CD4-positive, alpha-beta T cell (primary cell): ENCODE measurements around the gene CIDEB. TPM values are rescaled to one million over a fixed set of nuclear protein-coding genes. Genes with fewer than 3 reads are reported as not detected.

Experiments
- ATAC-seq: fragments of 200-7000 bp; cut with Tn5 transposase; one replicate; pipeline ENCODE4 v1.10.0; 2022; ENCODE audit warnings: mild to moderate bottlenecking; ENCODE audit not compliant: poor library complexity
- CTCF ChIA-PET: fragments of 350-600 bp; sonication (Branson Sonifier 250); formaldehyde crosslinking; loops from one replicate; lab custom pipeline; 2021; ENCODE audit warnings: antibody characterized with exemption, inconsistent platforms; lab: Charles Lee
- POLR2A ChIA-PET: fragments of 350-600 bp; sonication (Branson Sonifier 250); formaldehyde crosslinking; loops from one replicate; lab custom pipeline; 2021; ENCODE audit warnings: antibody characterized with exemption, inconsistent platforms; lab: Charles Lee
- DNase-seq, 14 experiments: peaks; one replicate each; pipeline ENCODE4 v3.0.0-alpha.2; 2013 to 2020; ENCODE audit warnings: mixed read lengths in 2 of 14
- H3K27ac ChIP-seq, 2 donors: one replicate each; pipeline versions ENCODE4 v1.5.1 to v1.7.0; 2013; ENCODE audit warnings: low read length in 2 of 2, low read depth in 1 of 2, mild to moderate bottlenecking in 1 of 2
- H3K27me3 ChIP-seq, 2 experiments: 1 replicate in 1 of 2; 2 replicates in 1 of 2; pipeline versions ENCODE4 v1.6.1 to v1.7.0; 2013; ENCODE audit warnings: low read length in 2 of 2, control low read depth in 1 of 2, mild to moderate bottlenecking in 1 of 2, moderate library complexity in 1 of 2; ENCODE audit not compliant: insufficient read depth in 2 of 2, control insufficient read depth in 1 of 2
- H3K36me3 ChIP-seq: one replicate; pipeline ENCODE4 v1.6.1; 2013; ENCODE audit warnings: low read length, control low read depth; ENCODE audit not compliant: insufficient read depth
- H3K4me1 ChIP-seq: one replicate; pipeline ENCODE4 v1.6.1; 2013; ENCODE audit warnings: low read length, control low read depth; ENCODE audit not compliant: insufficient read depth
- H3K4me3 ChIP-seq: one replicate; pipeline ENCODE4 v1.5.1; 2013; ENCODE audit warnings: mild to moderate bottlenecking, low read length, moderate library complexity
- H3K9me3 ChIP-seq, 2 experiments: 1 replicate in 1 of 2; 2 replicates in 1 of 2; pipeline versions ENCODE4 v1.6.1 to v1.7.0; 2013; ENCODE audit warnings: low read length in 2 of 2, mild to moderate bottlenecking in 2 of 2, control low read depth in 1 of 2, moderate library complexity in 1 of 2; ENCODE audit not compliant: control insufficient read depth in 1 of 2, insufficient read depth in 1 of 2
- H3K27ac Mint-ChIP-seq: one replicate; pipeline ENCODE4 v1.8.0; 2020; ENCODE audit warnings: mixed read lengths
- H3K27me3 Mint-ChIP-seq: one replicate; pipeline ENCODE4 v1.8.0; 2021; ENCODE audit warnings: mixed read lengths
- H3K36me3 Mint-ChIP-seq: one replicate; pipeline ENCODE4 v1.8.0; 2021; ENCODE audit warnings: low read depth, mixed read lengths
- H3K4me1 Mint-ChIP-seq: one replicate; pipeline ENCODE4 v1.8.0; 2021; ENCODE audit warnings: low read depth, mixed read lengths
- H3K4me3 Mint-ChIP-seq: one replicate; pipeline ENCODE4 v1.8.0; 2020; ENCODE audit warnings: mild to moderate bottlenecking, mixed read lengths
- H3K9me3 Mint-ChIP-seq: one replicate; pipeline ENCODE4 v1.8.0; 2020; ENCODE audit warnings: mixed read lengths
- CTCF ChIP-seq: fragments of 200-600 bp; IDR thresholded peaks from one replicate; pipeline ENCODE4 v1.8.0; 2022; ENCODE audit warnings: antibody characterized with exemption, mild to moderate bottlenecking
- intact Hi-C, 2 experiments: fragments of 100-400 bp; cut with DNase I in 1 of 2; cut with micrococcal nuclease in 1 of 2; formaldehyde crosslinking; loops; one replicate each; pipeline versions ENCODE4 v1.15.1 to v1.9.0; 2023 to 2025; cut with DNase I, micrococcal nuclease
- total RNA-seq, 174 experiments: library from RNA in 2 of 174; stranded (reverse) in 2 of 174; gene quantifications; one replicate each; pipeline ENCODE4 v1.2.3 and lab custom pipeline; 2021 to 2026

The CIDEB gene
- total RNA-seq, 2 experiments from 2014 or later = 7.4 to 9.2 TPM

- H3K9me3 Mint-ChIP-seq = no peaks in the 10 kb centered on the region
- Histone ChIP-seq H3K27ac (no peak overlapping the region), H3K9me3 (no peaks in the 10 kb centered on the region), H3K36me3 (peaks cover 29% of the 10 kb centered on the region), H3K27me3 (no peaks in the 10 kb centered on the region), H3K4me3 (no peak overlapping the region), H3K4me1 (no peaks in the 10 kb centered on the region)
- no peak for TF ChIP-seq CTCF
- no peaks in the 10 kb centered on the region for H3K27me3 Mint-ChIP-seq
- DNase-seq = no peak
- ChIA-PET POLR2A (no interaction called here), CTCF (no interaction called here)
- H3K36me3 Mint-ChIP-seq = peaks cover 47% of the 10 kb centered on the region
- ATAC-seq = no peak
- no peak overlapping the region for H3K4me3 Mint-ChIP-seq
- intact Hi-C loops = no loop called here
- no peak overlapping the region for H3K27ac Mint-ChIP-seq
- H3K4me1 Mint-ChIP-seq = no peaks in the 10 kb centered on the region
Measured at GRCh38 chr14:24256960-24257359, 50.8 kb downstream of the CIDEB start.

GRCh38 chr14:24255931-24256711 is 51.7 kb downstream of the CIDEB start:
- Histone ChIP-seq H3K27me3 (no peaks in the 10 kb centered on the region), H3K27ac (no peak overlapping the region), H3K36me3 (peaks cover 32% of the 10 kb centered on the region), H3K4me3 (no peak overlapping the region), H3K9me3 (no peaks in the 10 kb centered on the region), H3K4me1 (no peaks in the 10 kb centered on the region)
- Mint-ChIP-seq H3K4me1 (no peaks in the 10 kb centered on the region), H3K36me3 (peaks cover 44% of the 10 kb centered on the region), H3K27me3 (no peaks in the 10 kb centered on the region), H3K27ac (no peak overlapping the region), H3K4me3 (no peak overlapping the region), H3K9me3 (no peaks in the 10 kb centered on the region)
- intact Hi-C loops = no loop called here
- POLR2A ChIA-PET = interaction anchor here (0.9 kb wide), 1 partner anchor 14 kb away, joined by 5 read pairs; the partner anchor contains the start of gene TINF2
- ATAC-seq = no peak
- CTCF ChIA-PET = no interaction called here
- no peak for DNase-seq
- no peak for TF ChIP-seq CTCF

DNA sequence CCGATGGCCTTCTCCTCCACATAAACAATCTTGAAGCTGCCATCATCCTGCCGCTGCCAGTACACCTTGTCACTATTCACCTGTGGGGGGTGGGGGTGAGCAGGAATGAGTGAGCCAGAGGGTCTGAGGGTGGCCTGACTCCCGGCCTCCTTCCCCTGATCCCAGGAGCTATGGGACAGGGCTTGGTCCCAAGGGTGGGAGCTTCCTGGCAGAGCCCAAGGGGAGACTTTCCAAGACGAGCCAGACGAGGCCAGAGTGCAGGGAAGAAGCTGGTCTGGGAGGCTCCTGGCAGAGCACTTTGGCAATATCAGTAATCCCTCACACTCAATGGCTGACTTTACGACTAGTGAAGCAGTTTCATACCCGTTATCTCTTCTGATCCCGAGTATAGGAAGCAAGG is 52.3 kb downstream of the CIDEB start:
- no peak for DNase-seq
- peaks cover 1% of the 10 kb centered on the region for H3K4me1 Mint-ChIP-seq
- H3K36me3 ChIP-seq = peaks cover 29% of the 10 kb centered on the region
- no peaks in the 10 kb centered on the region for H3K4me1 ChIP-seq
- ChIA-PET CTCF (no interaction called here), POLR2A (interaction anchor here (0.9 kb wide), 1 partner anchor 13 kb away, joined by 5 read pairs; the partner anchor contains the start of gene TINF2)
- H3K4me3 ChIP-seq = no peak overlapping the region
- H3K27ac ChIP-seq = no peak overlapping the region
- no peak overlapping the region for H3K27ac Mint-ChIP-seq
- no peaks in the 10 kb centered on the region for H3K27me3 ChIP-seq
- H3K27me3 Mint-ChIP-seq = no peaks in the 10 kb centered on the region
- H3K4me3 Mint-ChIP-seq = no peak overlapping the region
- H3K9me3 ChIP-seq = no peaks in the 10 kb centered on the region
- intact Hi-C loops = no loop called here
- no peaks in the 10 kb centered on the region for H3K9me3 Mint-ChIP-seq
- no peak for ATAC-seq
- H3K36me3 Mint-ChIP-seq = peaks cover 41% of the 10 kb centered on the region
- no peak for TF ChIP-seq CTCF

Other genes with a start within 250 kb of the CIDEB start
- not detected for gene CPNE6, start 236.4 kb downstream of the CIDEB start, total RNA-seq
- gene PCK2, start 213.7 kb downstream of the CIDEB start, total RNA-seq = 1 to 10 TPM; 5.2 to 7.4 TPM
- gene DCAF11, start 193.2 kb downstream of the CIDEB start, total RNA-seq = 10 to 100 TPM; 74.8 to 75.3 TPM
- 1 to 10 TPM; 1.6 to 1.9 TPM for gene NRL, start 193.0 kb downstream of the CIDEB start, total RNA-seq
- gene FITM1, start 177.3 kb downstream of the CIDEB start, total RNA-seq = 1 to 10 TPM; 1.5 to 1.7 TPM
- 100 to 1,000 TPM; 166 to 171 TPM for gene PSME1, start 171.8 kb downstream of the CIDEB start, total RNA-seq
- 10 to 100 TPM; 11.8 to 13.1 TPM for gene EMC9, start 166.4 kb downstream of the CIDEB start, total RNA-seq
- gene PSME2, start 161.4 kb downstream of the CIDEB start, total RNA-seq = 10 to 100 TPM; 81.7 to 83.2 TPM
- 10 to 100 TPM; 46.0 to 57.8 TPM for gene RNF31, start 160.5 kb downstream of the CIDEB start, total RNA-seq
- 100 to 1,000 TPM; 248 to 262 TPM for gene IRF9, start 146.7 kb downstream of the CIDEB start, total RNA-seq
- 100 to 1,000 TPM; 105 to 107 TPM for gene REC8, start 135.9 kb downstream of the CIDEB start, total RNA-seq
- gene IPO4, start 119.2 kb downstream of the CIDEB start, total RNA-seq = 10 to 100 TPM; 36.6 to 37.9 TPM
- gene TM9SF1, start 112.5 kb downstream of the CIDEB start, total RNA-seq = 10 to 100 TPM; 12.9 to 13.0 TPM
- gene TSSK4, start 102.3 kb downstream of the CIDEB start, total RNA-seq = under 1 TPM; 0.30 to 0.64 TPM
- gene CHMP4A, start 94.5 kb downstream of the CIDEB start, total RNA-seq = 10 to 100 TPM; 73.4 to 80.1 TPM
- 1 to 10 TPM; 3.2 to 3.7 TPM for gene MDP1, start 91.9 kb downstream of the CIDEB start, total RNA-seq
- gene NEDD8, start 75.6 kb downstream of the CIDEB start, total RNA-seq = 10 to 100 TPM; 42.0 to 43.5 TPM
- gene GMPR2, start 75.0 kb downstream of the CIDEB start, total RNA-seq = 10 to 100 TPM; 22.2 to 24.8 TPM
- gene TINF2, start 65.4 kb downstream of the CIDEB start, total RNA-seq = 100 to 1,000 TPM; 110 to 113 TPM
- 1 to 10 TPM; 3.5 to 3.9 TPM for gene TGM1, start 44.8 kb downstream of the CIDEB start, total RNA-seq
- 10 to 100 TPM; 52.3 to 55.2 TPM for gene RABGGTA, start 36.4 kb downstream of the CIDEB start, total RNA-seq
- gene DHRS1, start 8.2 kb downstream of the CIDEB start, total RNA-seq = 10 to 100 TPM; 21.5 to 23.5 TPM
- 10 to 100 TPM; 25.9 to 27.5 TPM for gene NOP9, start 8.1 kb downstream of the CIDEB start, total RNA-seq
- 10 to 100 TPM; 16.4 to 18.2 TPM for gene LTB4R2, start 2.2 kb upstream of the CIDEB start, total RNA-seq
- 10 to 100 TPM; 15.6 to 18.3 TPM for gene LTB4R, start 3.5 kb upstream of the CIDEB start, total RNA-seq
- gene ADCY4, start 27.1 kb upstream of the CIDEB start, total RNA-seq = 1 to 10 TPM; 4.7 to 5.9 TPM
- 10 to 100 TPM; 18.1 to 18.9 TPM for gene RIPK3, start 32.0 kb upstream of the CIDEB start, total RNA-seq
- not detected for gene NFATC4, start 60.2 kb upstream of the CIDEB start, total RNA-seq
- under 1 TPM; 0.08 to 0.25 TPM for gene NYNRIN, start 91.0 kb upstream of the CIDEB start, total RNA-seq
- gene CBLN3, start 121.7 kb upstream of the CIDEB start, total RNA-seq = 1 to 10 TPM; 1.6 to 1.7 TPM
- gene KHNYN, start 122.0 kb upstream of the CIDEB start, total RNA-seq = 100 to 1,000 TPM; 170 to 173 TPM
- gene SDR39U1, start 134.8 kb upstream of the CIDEB start, total RNA-seq = 10 to 100 TPM; 71.7 to 74.7 TPM
- not detected for gene CMA1, start 200.3 kb upstream of the CIDEB start, total RNA-seq